ENCODE measurements around the gene COX18.

Gene COX18

DNA sequence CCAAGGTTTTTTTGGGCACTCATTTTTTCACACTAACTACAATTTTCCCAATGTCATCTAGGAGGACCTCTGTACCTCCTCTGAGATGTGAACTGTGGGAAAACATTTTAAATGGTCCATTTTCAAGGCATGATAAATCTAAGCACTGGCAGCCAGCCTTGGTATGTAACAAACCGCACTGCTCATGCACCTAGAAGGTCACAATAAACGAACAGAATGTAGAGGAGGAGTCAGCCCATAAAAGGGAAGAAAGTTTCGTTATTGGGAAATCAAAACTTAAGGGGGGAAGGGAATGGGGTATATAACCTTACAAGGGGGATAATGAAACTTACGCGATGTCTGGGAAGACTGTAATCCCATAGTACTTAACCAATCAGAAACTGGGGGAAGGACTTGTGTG, 16.4 kb downstream of the COX18 start:
- no peak for DNase-seq (ENCODE audit: low spot score)

DNA sequence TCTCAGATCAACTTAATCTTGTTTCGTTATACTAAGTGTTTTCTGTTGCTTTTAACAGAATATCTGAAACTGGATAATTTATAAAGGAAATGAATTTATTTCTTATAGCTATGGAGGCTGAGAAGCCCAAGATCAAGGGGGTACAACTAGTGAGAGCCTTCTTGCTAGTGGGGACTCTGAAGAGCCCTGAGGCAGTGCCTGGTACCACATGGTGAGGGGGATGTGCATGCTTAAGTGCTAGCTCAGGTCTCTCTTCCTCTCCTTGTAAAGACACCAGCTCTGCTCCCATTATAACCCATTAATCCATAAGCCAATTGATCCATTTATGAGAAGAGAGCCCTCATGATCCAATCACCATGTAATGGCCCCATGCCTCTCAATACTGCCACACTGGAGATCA, 17.9 kb downstream of the COX18 start:
- DNase-seq (ENCODE audit: low spot score) = no peak

DNA sequence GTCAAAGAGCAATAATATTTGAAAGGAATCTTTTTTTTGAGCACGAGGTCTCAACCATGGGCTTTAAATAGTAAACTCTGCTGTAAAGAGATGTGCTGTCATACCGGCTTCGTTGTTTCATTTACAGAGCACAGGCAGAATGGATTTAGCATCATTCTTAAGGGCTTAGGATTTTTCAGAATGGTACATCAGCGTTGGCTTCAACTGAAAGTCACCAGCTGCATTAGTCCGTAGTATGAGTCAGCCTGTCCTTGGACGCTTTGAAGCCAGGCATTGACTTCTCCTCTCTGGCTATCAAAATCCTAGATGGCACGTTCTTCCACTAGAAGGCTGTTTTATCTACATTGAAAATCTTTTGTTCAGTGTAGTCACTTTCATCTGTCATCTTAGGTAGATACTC, 23.6 kb downstream of the COX18 start:
- DNase-seq (ENCODE audit: low spot score) = no peak

DNA sequence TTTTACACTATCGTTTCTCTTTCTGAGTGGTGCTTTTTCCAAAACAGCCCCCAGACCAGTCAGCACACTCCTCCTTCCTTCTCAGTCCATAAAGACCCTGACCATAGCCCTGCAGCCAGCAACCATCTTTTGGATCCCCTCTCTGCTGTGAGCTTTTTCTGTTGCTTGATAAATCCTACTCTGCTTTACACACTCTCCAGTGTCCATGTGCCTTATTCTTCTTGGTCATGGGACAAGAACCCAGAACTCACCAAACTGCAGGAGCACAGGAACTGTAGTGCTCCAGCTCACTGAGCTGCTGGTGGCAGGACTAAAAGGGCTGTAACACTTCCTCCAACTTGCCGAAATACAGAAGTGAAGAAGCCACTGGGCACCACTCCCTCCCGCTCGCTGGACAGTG, 32.5 kb downstream of the COX18 start:
- DNase-seq (ENCODE audit: low spot score) = no peak

DNA sequence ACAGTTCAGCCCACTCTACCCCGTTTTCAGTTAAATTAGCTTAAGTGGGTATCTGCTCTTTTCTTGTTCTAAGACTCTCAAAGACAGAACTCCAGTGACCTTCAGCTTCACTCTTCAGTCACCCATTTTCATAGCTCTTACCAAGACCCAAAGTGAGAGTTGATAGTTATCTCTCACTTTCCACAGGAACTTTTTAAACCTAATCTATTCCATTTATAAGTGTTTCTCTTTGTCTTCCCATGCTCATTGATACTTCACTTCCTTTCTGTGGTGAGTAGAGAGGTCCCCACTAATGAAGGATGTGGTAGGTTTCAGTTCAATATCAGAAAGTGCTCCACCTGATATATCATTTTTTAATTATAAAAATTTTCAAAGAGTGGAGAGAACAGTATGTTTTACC, 33.4 kb downstream of the COX18 start:
- DNase-seq (ENCODE audit: low spot score) = no peak

DNA sequence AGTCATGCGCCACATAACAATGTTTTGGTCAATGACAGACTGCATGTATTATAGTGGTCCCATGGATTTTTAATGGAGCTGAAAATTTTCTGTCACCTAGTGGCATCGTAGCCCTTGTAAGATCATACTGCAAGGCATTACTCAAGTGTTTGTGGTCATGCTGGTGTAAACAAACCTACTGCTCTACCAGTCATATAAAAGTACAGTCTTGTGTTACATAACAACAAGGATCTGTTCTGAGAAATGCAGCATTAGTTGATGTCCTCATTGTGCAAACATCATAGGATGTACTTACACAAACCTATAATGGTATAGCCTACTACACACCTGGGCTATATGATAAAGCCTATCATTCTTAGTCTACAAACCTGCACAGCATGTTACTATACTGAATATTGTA, 34.6 kb downstream of the COX18 start:
- no peak for DNase-seq (ENCODE audit: low spot score)

DNA sequence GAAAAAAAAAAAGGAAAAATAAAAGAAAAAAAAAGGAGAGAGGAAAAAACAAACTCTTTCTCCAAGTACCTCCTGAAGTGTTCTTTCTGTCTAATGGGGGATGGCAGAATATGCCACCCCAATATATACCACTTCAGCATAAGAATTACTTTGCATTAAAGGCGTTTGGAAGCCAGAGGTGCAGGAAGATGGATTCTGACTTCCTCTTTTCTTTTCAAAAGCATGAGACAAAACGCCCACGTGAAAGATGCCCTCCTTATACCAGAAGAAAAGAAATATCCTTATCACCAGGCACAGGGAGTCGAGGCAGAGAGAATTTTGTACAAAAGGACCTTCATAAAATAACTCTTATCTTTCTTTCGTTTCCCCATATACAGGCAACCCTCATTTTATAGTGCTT, 40.9 kb downstream of the COX18 start:
- no peak for DNase-seq (ENCODE audit: low spot score)

DNA sequence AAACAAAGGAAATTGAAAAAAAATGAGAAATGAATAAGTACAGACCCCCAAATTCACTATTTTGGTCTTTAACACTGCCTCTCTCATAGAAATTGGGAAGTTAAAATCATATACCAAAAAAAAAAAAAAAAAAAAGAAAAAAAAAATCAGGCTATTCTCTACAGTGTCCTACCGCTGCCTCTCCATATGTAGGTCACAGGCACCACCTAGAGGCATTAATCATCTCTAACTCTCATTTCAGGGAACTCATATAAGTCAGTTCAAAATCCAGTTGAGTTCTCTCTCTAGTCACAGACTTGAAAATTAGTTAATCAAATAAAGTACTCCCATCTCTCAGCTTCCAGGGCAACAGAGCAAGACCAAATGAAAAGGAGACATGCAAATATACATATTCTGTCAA, 47.9 kb downstream of the COX18 start:
- DNase-seq (ENCODE audit: low spot score) = peak; percentile 5

DNA sequence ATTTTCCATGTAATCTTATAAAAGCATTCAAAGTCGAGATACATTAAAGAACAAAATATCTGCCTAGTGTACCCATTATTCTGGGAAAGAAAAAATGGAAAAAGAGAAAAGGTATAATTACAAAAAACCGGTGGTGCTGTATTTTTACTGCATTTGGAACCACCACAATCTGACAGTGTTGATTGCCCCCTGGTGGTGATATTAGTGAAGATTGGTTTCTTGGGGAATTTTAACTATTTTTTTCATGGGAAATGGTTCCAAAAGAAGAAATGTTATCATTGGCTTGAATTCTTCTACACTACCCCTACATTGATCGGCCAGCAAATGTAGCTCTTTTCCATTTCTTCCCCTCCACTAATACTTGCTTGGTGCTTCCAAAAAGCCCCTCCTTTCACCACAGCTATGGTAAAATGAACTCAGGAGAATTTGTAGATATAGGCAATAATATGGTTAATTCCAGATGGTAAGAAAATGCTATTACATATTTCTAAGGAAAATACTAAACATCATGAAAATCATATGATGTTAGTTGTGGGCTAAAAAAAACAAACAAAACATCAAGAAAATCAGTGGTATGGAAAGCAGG, 50.0 kb downstream of the COX18 start:
- DNase-seq (ENCODE audit: low spot score) = peak; percentile 45

DNA sequence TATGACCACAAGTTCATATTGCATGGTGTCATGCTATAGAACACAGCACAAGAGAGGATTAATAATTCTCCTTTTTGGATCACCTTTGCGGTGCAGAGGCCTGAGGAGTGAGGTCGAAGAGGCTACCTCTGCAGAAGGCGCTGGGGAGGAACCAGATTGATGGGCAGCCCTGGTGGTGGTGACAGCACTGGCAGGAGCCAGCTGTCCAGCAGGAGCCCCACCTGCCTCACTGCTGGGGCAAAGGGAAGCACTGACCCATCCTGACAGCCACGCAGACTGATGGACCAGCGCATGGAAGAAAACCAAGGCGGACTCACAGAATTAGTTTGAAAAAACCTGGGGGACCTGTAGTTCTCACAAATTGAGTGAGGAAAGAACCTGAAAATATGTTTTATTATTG, 50.9 kb downstream of the COX18 start:
- no peak for DNase-seq (ENCODE audit: low spot score)

DNA sequence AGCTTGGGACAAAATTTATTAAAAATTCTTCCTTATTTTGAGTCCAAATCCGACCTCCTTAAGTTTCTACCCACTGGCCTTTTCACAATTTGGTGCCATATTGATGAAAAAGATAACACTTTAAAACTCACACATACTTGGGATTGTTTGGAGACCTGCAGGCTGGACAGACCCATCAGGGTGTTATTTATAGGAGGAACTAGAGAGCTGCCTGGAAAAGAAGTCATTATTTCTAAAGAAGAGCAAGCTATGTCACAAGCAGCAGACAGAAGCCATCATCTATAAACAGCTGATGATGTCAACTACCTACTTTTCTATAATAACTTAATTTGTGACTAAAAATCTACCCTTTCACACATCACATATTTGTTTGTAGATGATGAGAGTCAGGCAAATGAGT, 56.2 kb downstream of the COX18 start:
- DNase-seq (ENCODE audit: low spot score) = no peak

DNA sequence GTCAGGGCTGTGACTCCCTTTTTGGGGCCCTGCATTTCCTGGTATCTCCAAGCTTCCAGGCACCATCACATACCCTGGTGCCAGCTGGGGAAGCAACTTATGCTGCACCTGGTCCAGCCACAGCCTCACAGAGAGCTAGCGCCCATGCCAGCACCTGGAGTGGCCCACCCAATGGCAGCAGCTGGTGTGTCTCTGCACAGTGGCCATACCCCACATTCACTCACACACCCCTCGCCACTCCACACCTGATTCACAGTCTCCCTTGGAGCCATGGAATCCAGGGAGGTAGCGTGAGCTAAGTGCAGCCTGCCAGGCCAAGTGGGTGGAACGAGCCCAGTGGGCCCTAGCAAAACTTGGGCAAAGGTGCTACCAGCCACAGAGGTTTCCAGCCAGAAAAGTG, 56.8 kb downstream of the COX18 start:
- DNase-seq (ENCODE audit: low spot score) = no peak

DNA sequence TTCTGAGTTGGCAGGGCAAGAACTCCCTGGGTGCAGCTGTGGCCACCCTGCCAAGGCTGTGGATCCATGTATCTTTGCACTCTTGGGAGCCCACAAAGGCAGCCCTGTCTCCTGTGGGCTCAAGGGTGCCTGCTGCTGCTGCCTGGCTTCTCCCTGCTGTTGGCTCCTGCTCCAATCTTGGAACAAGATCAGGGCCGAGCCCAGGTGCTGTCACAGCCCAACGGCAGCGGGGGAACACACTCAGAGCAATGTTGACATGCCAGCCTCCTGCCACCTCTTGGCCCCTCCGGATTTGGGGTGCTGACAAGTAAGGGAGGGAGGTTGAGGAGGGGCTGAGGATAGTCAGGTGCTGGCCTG, 57.9 kb downstream of the COX18 start:
- no peak for DNase-seq (ENCODE audit: low spot score)

DNA sequence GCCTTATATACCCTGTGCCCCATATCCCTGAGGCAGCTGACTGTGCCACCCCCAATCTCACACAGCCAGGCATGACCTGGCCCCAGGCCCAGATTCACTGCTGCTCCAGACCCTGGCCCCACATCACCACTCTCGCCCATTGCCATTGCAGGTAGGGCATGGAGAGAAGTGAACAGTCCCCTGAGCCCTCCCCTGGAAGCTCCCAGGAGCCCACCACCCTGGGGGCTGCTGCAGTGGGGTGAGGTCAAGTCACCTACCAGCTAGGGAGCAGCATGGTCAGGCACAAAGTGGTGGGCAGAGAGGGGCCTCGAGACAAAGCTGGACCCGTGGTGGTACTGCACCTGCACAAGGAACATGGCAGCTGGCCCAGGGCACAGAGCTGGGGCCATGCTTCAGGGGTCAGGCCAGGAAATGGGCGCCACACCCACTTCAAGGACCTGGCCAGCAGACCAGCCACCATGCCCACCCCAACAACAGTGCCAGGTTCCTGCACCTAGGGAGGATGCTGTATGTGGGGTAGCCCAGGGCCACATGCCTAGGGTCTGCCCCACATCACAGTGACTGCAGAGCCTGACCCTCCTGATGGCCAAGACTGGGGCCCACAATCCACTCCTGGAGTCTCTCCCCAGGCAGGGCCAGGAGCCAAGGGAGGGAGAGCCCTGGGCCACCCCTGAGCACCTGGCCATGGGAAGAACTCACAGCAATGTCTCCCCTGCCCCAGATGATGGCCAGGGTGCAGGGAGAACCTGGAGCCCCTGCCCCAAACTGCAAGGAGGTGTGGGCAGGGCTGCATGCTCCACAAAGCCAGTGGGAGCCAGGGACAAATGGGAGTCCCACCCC, 58.5 kb downstream of the COX18 start:
- DNase-seq (ENCODE audit: low spot score) = no peak

DNA sequence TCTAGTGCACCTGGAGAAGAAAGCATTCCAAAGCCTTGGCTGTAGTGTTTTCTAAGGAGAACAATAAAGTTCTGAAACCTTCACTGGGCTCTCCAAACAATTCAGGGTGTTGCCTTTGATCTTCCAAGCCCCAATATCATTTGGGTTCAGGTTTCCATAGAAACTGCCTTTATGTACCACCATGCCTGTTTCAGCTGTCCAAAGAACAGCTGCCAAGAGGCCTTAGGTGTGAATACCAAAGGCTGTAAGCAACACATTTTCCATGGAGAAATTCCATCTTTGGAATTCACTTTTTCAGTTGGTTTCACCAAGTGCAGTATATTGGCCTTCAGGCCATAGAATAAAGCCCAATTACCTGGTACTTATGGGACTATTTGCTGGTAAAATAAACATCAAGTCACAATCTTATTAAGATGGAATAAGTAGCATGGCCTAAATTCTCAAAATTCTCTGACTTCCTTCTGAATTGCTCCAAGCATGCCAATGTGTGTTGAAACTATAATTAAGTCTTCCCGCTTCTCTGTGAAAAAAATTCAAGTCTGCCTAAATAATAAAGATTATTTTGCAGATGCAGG, 61.9 kb downstream of the COX18 start:
- no peak for DNase-seq (ENCODE audit: low spot score)

DNA sequence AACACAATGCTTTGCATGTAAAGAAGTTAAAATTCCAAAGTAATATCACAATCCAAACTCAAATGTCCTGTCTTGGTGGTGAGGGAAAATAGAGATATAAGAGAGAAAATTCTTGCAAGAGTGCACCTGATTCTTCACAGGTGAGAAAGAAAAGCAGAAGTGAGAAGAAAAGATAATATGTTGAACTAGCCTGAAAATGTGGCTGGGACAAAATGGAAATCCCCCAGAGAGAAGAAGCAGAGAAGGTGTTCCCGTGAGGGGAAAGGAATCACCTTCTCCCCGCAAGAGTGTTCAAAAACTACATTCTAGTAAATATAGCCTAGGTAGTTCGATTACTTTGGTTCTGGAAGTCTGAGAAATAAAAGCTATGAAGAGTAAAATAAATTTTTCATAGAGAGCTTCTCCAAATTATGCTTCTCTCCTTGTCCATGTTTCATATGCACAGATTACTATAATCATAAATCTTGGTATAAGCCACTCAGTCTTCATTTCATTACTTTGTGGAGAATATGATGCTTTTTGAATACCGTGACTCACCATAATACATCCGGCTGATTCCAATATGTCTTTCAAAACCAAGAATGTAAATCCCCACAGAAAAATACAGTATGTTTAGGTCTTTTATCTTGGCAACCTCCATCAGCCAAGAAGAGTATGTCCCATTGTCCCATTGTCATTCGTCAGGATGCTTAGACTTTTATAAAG, 63.1 kb downstream of the COX18 start:
- DNase-seq (ENCODE audit: low spot score) = no peak

DNA sequence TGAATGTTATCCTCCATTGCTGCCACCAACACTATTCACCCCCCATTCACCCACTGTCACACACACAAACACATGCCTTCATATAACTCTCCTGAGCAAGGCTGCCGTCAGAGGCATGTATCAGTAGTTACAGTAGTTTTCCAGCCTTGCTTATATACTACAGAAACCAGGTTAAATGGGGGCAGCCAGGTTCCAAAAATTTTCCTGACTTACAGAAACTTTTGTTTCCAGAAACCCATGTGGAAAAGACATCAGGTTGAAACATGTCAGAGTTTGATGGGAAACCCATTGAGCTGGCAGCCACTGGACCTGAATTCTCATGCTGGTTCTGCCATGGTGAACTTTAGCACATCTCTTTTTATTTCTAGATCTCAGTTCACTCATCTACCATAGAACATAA, 64.0 kb downstream of the COX18 start:
- no peak for DNase-seq (ENCODE audit: low spot score)
